Measurements from ENCODE around the gene SDK1.

The SDK1 gene

DNA sequence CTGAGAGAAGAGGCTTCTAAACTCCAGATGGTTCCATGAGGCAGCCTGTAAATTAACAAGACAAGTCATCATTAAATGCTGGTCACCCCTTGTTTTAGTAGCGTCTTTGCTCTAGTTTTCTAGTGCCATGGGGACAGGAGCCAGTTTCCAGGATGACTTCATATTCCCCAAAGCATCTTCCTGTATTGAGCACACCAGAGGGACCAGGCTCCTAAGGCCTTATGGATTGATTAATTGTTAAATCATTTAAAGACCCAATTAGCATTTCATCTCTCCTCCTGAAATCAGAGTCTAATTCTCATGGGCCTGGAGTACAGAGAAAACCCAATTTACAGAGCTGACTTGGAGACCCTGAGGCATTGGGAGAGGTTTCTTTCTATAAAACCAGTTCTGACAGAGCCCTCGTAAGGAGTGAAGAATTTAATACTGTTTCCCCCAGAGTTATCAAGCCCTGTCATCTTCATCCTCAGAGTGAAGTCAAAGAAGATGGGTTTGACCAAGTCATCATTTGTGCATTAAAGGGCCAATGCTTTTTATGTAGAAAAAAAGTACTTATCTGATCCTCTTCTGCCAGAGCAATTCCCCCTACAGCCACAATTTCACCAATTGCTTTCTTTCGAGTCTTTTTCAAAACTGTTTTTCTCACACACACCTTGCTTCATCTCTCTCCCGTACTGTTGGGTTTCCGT lies 678.7 kb downstream of the SDK1 start:
- no peaks in the 10 kb centered on the region for H3K9me3 Mint-ChIP-seq
- H3K27me3 Mint-ChIP-seq: no peaks in the 10 kb centered on the region
- DNase-seq (no peak), ATAC-seq (no peak)
- no peak overlapping the region for H3K27ac Mint-ChIP-seq
- no peak overlapping the region for H3K4me3 Mint-ChIP-seq
- no peaks in the 10 kb centered on the region for H3K4me1 Mint-ChIP-seq

DNA sequence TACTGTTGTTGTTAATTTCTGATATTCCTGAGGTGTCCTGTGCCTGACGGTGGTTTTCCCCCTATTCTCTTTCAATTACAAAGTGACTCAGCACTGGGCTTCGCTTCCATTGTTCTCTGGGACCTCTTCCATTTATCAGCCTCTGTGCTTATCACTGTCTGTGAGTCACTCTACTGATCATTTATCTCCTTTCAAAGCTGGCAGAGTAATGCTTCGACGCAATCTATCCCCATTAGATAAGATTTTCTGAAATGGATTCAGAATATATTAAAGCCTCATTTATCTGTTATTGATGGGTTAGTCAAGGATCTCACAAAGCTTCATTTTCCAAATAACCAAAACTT lies 679.2 kb downstream of the SDK1 start:
- Mint-ChIP-seq H3K9me3 (no peaks in the 10 kb centered on the region), H3K4me3 (no peak overlapping the region)
- no peak for DNase-seq

DNA sequence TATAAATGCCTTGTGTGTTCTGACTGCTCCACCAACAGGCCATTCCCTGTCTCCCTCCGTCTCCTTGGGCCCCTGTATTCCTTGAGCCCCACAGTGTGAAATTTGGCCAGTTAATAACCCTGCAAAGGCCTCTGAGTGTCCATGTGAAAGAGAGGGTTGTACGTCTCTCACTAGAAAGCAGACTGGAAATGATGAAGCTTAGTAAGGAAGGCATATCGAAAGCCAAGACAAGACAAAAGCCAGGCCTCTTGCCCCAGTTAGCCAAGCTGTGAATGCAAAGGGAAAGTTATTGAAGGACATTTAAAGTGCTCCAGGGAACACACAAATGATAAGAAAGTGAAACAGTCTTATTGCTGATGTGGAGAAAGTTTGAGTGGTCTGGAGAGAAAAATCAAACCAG lies 680.2 kb downstream of the SDK1 start:
- H3K4me1 Mint-ChIP-seq: no peaks in the 10 kb centered on the region
- H3K4me3 Mint-ChIP-seq: no peak overlapping the region
- no peak overlapping the region for H3K27ac Mint-ChIP-seq
- no peaks in the 10 kb centered on the region for H3K27me3 Mint-ChIP-seq
- no peaks in the 10 kb centered on the region for H3K9me3 Mint-ChIP-seq
- no peak for DNase-seq
- ATAC-seq: no peak

More for the DNA sequence above, 679.2 kb downstream of the SDK1 start:
- Mint-ChIP-seq H3K4me1 (no peaks in the 10 kb centered on the region), H3K27me3 (no peaks in the 10 kb centered on the region), H3K27ac (no peak overlapping the region)
- no peak for ATAC-seq

DNA sequence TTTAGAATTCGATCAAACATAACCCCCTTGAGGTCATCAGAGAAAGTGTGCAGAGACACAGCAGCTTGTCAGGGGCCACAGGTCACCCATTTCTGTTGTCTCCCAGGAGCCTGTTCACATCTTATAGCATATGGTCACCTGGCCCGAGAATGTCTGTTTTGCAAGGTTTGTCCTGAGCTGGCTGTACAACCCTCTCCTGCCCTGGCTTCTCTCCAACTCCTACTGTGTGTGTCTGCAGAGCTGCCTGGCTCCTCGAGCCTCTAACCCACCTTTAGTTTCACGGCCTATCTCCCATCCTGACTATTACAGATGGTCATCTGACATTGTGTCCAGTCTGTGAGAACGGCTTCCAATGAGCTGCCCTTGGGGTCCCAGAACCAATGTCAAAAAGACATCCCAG lies 683.4 kb downstream of the SDK1 start:
- Mint-ChIP-seq H3K9me3 (no peaks in the 10 kb centered on the region), H3K27ac (peak overlapping the region in 1 of 2 donors; percentile 75), H3K27me3 (no peaks in the 10 kb centered on the region), H3K4me3 (no peak overlapping the region), H3K4me1 (no peaks in the 10 kb centered on the region)
- ATAC-seq (no peak), DNase-seq (no peak)

DNA sequence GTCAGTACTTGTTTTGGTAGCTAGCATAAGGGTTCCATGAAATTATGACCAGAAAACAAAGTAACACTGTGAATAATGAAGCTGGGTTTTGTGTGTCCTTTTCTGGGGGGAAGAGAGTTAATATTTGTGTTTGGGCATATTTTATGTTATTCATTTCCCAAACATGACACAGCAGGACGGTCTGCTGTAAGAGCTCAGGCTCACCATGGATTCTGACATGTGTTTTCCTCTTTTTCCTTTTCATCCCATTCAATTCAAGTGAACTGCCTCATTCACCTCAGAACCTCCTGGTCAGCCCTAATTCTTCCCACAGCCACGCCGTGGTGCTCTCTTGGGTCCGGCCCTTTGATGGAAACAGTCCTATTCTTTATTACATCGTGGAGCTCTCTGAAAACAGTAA lies 685.9 kb downstream of the SDK1 start:
- H3K27ac Mint-ChIP-seq: peak overlapping the region in 1 of 2 donors; percentile 38
- DNase-seq (no peak), ATAC-seq (no peak)
- H3K27me3 Mint-ChIP-seq: no peaks in the 10 kb centered on the region
- no peaks in the 10 kb centered on the region for H3K9me3 Mint-ChIP-seq
- H3K4me3 Mint-ChIP-seq: no peak overlapping the region
- H3K4me1 Mint-ChIP-seq: no peaks in the 10 kb centered on the region

DNA sequence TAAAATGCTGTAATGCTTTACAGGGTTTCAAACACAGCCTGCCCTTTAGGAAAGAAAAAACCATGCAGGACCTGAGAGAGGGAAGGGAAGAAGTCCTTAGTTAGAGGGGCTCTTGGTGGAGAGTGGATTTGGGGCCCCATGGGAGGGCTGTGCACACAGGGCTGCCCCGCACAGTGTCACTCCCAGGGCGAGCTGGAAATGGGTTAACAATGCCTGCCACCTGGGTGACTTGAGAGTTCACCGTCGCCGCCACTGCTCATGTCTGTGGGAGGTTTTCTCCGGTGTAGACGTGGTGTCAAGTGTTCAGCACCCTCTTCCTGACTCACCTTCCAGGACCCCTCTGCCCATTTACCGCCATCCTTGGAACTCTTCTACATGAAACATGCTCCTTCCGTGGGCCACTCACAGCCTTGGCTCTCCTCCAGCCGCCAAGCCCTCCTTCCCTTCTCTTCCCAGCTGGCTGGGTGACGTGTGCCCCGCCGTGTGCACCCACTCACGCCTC lies 686.4 kb downstream of the SDK1 start:
- no peak for ATAC-seq
- H3K9me3 Mint-ChIP-seq: no peaks in the 10 kb centered on the region
- H3K27ac Mint-ChIP-seq: no peak overlapping the region

DNA sequence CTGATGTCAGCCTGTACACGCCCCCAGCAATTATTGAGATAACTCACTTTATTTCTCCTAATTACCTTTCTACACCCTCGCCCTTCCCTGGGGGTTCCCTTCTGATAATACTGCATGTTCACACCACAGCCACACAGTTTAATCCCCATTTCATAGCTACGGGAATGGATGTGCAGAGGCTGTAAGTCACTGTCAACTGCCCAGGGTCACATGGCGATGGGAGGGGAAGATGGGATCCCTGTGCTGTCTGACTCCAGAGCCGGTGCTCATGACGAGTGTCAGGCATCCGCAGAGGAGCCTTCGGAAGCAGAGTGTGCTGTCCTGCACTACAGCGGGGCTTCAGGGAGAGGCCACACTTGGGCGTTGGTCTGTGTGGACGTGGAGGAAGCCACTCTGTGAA lies 688.7 kb downstream of the SDK1 start:
- ATAC-seq (no peak), DNase-seq (no peak)
- Mint-ChIP-seq H3K27me3 (peaks cover 2% of the 10 kb centered on the region), H3K4me1 (no peaks in the 10 kb centered on the region), H3K9me3 (no peaks in the 10 kb centered on the region), H3K4me3 (no peak overlapping the region), H3K27ac (no peak overlapping the region)

More for the DNA sequence above, 686.4 kb downstream of the SDK1 start:
- DNase-seq: no peak
- Mint-ChIP-seq H3K27me3 (no peaks in the 10 kb centered on the region), H3K4me1 (no peaks in the 10 kb centered on the region), H3K4me3 (no peak overlapping the region)

DNA sequence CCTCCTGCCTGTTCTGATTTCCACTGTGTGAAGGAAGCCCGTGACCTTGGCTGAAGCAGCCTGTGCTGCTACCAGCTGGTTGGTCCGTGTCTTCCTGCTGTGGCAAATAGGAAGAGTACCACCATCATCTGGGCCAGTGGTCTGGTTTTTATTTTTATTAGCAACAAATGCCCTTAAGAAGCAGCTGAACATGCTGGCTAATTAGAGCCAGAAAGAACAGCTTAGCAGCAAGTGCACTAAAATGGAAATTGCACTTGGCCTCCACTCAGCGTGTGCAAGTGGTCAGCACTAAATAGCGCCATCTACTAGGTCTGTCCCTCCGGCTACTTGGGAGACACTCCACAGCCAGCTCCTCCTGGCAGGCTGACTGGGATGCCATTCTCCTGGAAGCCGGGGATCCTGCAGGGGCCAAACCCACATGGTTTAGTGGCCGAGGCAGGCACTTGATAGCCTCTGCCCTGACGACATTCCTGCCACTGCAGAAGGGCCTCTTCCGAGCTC lies 690.7 kb downstream of the SDK1 start:
- H3K27me3 Mint-ChIP-seq: peaks cover 12% of the 10 kb centered on the region
- peak overlapping the region in 1 of 2 donors; percentile 73 for H3K27ac Mint-ChIP-seq
- H3K4me3 Mint-ChIP-seq: no peak overlapping the region
- no peaks in the 10 kb centered on the region for H3K4me1 Mint-ChIP-seq
- ATAC-seq (no peak), DNase-seq (no peak)
- no peaks in the 10 kb centered on the region for H3K9me3 Mint-ChIP-seq

DNA sequence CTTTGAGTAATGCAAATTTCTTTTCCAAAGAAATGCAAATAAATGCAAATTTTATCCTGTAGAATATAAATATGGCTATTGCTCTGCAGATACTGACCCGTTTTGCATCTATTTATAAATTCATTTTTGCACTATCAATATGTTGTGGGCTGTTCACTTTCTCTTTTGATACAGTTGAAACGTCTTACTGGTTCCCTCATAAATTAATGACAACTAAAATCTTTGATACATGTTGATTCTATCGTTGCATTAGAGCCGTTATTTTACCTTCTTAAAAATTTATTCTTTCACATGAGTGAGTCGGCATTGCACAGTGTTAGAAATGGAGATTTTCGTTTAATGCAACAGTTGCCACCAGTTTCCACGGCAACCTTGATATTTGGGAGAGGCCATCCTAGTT lies 691.8 kb downstream of the SDK1 start:
- Mint-ChIP-seq H3K4me1 (no peaks in the 10 kb centered on the region), H3K27ac (no peak overlapping the region), H3K27me3 (peaks cover 12% of the 10 kb centered on the region), H3K9me3 (no peaks in the 10 kb centered on the region), H3K4me3 (no peak overlapping the region)
- DNase-seq (no peak), ATAC-seq (no peak)

DNA sequence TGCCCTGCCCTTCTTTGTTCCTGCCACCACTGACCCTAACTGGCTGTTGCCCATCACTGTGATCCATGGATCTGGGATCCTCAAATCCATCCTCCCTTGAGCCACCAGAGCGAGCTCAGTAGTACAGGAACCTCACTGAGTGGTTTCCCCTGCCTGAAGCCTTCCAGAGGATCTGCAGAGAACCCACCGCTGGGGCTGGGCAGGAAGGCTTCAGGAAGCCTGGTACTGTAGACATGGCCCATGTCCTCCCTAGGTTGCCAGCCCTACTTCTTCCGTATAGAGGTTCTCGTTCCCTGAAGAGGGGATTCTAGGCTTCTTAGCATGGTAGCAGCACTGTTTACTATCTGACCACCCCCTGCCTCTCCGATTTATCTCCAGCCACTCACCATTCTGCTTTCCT lies 693.7 kb downstream of the SDK1 start:
- H3K4me3 Mint-ChIP-seq: no peak overlapping the region
- no peaks in the 10 kb centered on the region for H3K9me3 Mint-ChIP-seq

DNA sequence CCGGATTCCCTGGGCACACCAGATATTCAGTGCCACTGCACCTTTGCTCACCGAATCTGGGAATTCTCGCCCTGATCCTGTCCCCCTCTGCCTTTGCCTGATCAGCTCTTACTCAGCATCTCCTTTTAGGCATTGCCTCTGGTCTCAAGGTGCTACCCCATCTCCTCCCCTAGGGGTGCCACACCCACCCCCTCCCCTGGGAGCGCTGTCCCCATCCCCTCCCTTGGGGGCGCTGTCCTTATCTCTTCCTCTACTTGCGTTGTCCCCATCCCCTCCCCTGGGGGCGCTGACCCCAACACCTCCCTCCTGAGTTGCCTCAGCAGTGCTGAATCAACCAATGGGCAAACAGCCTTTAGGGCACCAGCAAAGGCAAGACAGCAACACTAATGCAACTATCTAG lies 694.1 kb downstream of the SDK1 start:
- H3K27ac Mint-ChIP-seq: no peak overlapping the region
- ATAC-seq: peak; percentile 69
- no peak overlapping the region for H3K4me3 Mint-ChIP-seq
- no peaks in the 10 kb centered on the region for H3K4me1 Mint-ChIP-seq
- H3K27me3 Mint-ChIP-seq: peaks cover 12% of the 10 kb centered on the region
- DNase-seq: peak in 1 of 2 donors; percentile 20
- H3K9me3 Mint-ChIP-seq: no peaks in the 10 kb centered on the region

More for the DNA sequence above, 693.7 kb downstream of the SDK1 start:
- DNase-seq (no peak), ATAC-seq (no peak)
- H3K4me1 Mint-ChIP-seq: no peaks in the 10 kb centered on the region
- H3K27me3 Mint-ChIP-seq: peaks cover 12% of the 10 kb centered on the region
- H3K27ac Mint-ChIP-seq: no peak overlapping the region

DNA sequence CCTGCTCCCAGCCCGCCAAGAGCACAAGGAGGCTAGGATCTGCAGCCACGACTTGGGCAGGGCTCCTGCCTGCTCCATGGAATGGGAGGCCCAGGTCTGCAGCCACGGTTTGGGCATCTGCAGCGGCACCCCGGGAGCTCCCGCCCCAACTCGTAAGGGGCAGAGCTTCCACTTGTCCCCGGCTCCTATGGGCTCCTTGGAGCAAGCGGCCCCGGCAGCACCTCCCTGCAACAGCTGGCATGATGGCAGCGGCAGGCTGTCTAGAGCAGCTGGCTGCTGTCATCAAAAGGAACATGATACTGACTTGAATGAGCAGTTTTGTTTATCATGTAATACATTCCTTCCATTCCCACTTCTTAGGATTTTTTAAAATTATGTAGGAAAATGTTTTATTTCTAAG lies 697.0 kb downstream of the SDK1 start:
- H3K9me3 Mint-ChIP-seq: no peaks in the 10 kb centered on the region
- ATAC-seq (no peak), DNase-seq (no peak)
- no peak overlapping the region for H3K4me3 Mint-ChIP-seq
- H3K4me1 Mint-ChIP-seq: no peaks in the 10 kb centered on the region
- peaks cover 12% of the 10 kb centered on the region for H3K27me3 Mint-ChIP-seq
- H3K27ac Mint-ChIP-seq: no peak overlapping the region

DNA sequence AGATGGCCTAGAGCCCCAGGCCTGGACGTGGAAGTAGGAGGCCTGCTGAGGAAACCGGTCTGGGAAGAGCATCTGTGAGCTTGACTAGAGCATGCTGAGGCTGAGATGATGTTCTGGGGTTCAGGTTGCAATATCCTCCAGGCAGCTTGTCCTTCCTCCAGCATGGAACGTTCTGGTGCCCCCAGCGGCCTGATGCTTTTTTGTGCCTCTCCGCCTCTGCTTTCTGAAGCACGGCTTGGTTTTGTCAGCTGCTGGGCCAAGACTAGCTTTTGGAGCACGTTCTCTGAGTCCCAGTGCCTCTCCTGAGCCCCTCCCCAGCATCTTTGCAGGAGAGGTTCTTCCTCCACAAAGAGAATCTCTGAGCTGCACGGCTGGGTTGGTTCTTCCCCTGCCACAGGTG lies 699.1 kb downstream of the SDK1 start:
- DNase-seq (no peak), ATAC-seq (no peak)
- H3K27me3 Mint-ChIP-seq: peaks cover 6% of the 10 kb centered on the region
- H3K9me3 Mint-ChIP-seq: no peaks in the 10 kb centered on the region
- no peak overlapping the region for H3K4me3 Mint-ChIP-seq
- no peaks in the 10 kb centered on the region for H3K4me1 Mint-ChIP-seq
- peak overlapping the region in 1 of 2 donors; percentile 29 for H3K27ac Mint-ChIP-seq

DNA sequence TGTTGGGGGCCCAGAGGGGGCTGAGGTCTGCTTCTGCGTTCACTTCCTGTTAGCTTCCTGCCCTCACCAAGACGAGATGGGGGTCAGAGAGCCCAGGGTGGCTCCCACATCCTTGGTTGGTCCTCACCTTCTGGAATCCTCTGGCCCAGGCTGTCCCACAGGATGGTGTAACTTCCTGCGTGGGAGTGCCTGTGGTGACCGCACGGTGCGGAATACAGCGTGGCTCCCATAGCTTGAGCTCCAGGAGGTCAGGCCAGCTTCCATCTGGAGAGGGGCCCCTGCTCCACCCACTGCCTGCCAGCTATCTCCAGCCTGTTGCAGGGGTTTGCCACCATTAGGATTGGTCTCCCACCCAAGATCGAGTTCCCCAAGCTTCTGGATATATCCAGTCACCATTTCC lies 699.9 kb downstream of the SDK1 start:
- no peak overlapping the region for H3K27ac Mint-ChIP-seq
- H3K4me1 Mint-ChIP-seq: no peaks in the 10 kb centered on the region
- ATAC-seq (no peak), DNase-seq (no peak)
- H3K27me3 Mint-ChIP-seq: no peaks in the 10 kb centered on the region
- no peak overlapping the region for H3K4me3 Mint-ChIP-seq
- H3K9me3 Mint-ChIP-seq: no peaks in the 10 kb centered on the region

DNA sequence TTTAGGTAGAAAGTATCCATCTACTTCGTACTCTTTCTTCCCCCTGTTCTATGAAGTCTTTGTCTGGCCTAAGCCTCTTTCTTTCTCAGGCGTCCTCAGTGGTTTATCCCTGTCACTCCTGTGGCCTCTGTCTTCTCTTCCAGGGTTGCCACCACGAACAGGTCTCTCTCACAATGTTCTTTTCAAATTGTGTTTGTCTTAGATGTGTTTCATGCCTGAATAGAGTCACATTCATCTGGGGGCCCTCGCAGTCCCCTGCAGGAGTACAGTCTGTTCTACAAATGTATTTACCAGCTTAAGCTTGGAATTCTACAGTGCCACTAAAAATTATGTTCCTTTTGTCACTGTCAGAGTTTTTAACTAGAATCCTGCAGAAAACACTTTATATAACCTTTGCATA lies 700.7 kb downstream of the SDK1 start:
- peak overlapping the region in 1 of 2 donors; percentile 81 for H3K27ac Mint-ChIP-seq
- no peak overlapping the region for H3K4me3 Mint-ChIP-seq
- H3K27me3 Mint-ChIP-seq: peaks cover 2% of the 10 kb centered on the region
- H3K4me1 Mint-ChIP-seq: no peaks in the 10 kb centered on the region
- DNase-seq (no peak), ATAC-seq (no peak)
- H3K9me3 Mint-ChIP-seq: no peaks in the 10 kb centered on the region

DNA sequence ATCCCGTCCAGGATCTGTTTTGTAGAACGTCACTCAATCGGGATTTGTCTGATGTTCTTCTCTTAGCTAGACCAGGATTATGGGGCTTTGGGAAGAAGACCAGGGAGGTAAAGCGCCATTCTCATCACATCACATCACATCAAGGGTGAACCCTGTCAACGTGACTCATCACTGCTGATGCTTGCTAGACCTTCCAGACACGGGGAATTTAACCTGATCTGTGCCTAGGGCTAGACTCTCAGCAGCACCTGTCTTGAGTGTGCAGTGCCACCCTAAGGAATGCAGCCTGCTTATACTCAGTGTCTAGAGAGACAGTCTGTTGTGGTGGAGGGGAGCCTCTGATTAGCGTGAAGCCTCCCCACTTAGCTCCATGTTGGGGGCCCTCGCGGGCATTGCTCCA lies 702.5 kb downstream of the SDK1 start:
- Mint-ChIP-seq H3K27me3 (peaks cover 8% of the 10 kb centered on the region), H3K4me3 (no peak overlapping the region), H3K4me1 (no peaks in the 10 kb centered on the region), H3K27ac (no peak overlapping the region), H3K9me3 (no peaks in the 10 kb centered on the region)
- ATAC-seq (no peak), DNase-seq (no peak)

DNA sequence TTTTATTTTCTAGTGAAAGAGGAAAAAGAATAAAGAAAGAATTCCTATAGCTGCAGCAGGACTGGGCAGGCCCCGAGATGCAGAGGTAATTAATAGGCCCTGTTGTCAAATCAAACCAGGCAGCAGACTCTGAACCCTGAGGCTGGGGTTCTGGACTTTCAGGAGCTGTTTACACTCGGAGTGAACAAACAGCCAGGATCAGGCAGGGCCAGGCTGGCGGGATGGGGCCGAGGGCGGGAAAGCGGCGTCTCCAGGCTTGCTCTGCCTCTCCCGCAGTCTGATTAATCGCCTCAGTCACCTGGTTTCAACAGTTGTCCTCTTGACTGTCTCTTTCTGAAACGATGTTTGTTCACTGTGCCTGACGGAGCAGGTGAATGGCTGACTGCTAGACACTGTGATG lies 705.6 kb downstream of the SDK1 start:
- no peak overlapping the region for H3K27ac Mint-ChIP-seq
- DNase-seq (no peak), ATAC-seq (no peak)
- no peaks in the 10 kb centered on the region for H3K4me1 Mint-ChIP-seq
- H3K4me3 Mint-ChIP-seq: no peak overlapping the region
- no peaks in the 10 kb centered on the region for H3K9me3 Mint-ChIP-seq
- peaks cover 8% of the 10 kb centered on the region for H3K27me3 Mint-ChIP-seq

Measured in stimulated activated naive CD8-positive, alpha-beta T cell treated with anti-CD3 and anti-CD28 coated beads, Interleukin-15, amount 100 ng/mL, for 72 hours (primary cell).